GM21737 (cell line): ENCODE results near the gene METTL9.
"Not testable (repeated sequence)": the region's sequence is repeated elsewhere in the genome, so short reads cannot be mapped to it uniquely, and the experiment has no call there.

ENCODE experiments used
- ATAC-seq: cut with Tn5 transposase; IDR thresholded peaks from one replicate; pipeline ENCODE4 v1.9.1; 2021; ENCODE audit warnings: mild to moderate bottlenecking, moderate library complexity; ENCODE audit not compliant: unreplicated experiment

METTL9 gene

GRCh38 chr16:21656795-21657768 lies 57.7 kb downstream of the METTL9 start:
- ATAC-seq, result no peak

GRCh38 chr16:21659124-21659523 lies 59.7 kb downstream of the METTL9 start:
- no peak for ATAC-seq

- ATAC-seq, result no peak
These were observed 64.7 kb downstream of the METTL9 start, which contains the start of gene OTOA for GRCh38 chr16:21663889-21664647. OTOA (plus strand) TSS chr16:21663968; CDS start chr16:21678515, 14,547 bp downstream.

- no peak for ATAC-seq
These were observed 65.6 kb downstream of the METTL9 start for GRCh38 chr16:21664801-21665492.

GRCh38 chr16:21666772-21667171 lies 67.4 kb downstream of the METTL9 start:
- ATAC-seq, result no peak

GRCh38 chr16:21667575-21667974 lies 68.2 kb downstream of the METTL9 start:
- no peak for ATAC-seq

GRCh38 chr16:21673469-21673868 lies 74.1 kb downstream of the METTL9 start:
- ATAC-seq, result no peak

GRCh38 chr16:21674456-21674855 lies 75.1 kb downstream of the METTL9 start:
- not testable (repeated sequence) for ATAC-seq

GRCh38 chr16:21680714-21681113 lies 81.3 kb downstream of the METTL9 start:
- not testable (repeated sequence) for ATAC-seq

GRCh38 chr16:21683184-21683583 lies 83.8 kb downstream of the METTL9 start:
- ATAC-seq, result no peak

- ATAC-seq, result no peak
These were observed 84.8 kb downstream of the METTL9 start for GRCh38 chr16:21684199-21684598.

GRCh38 chr16:21685034-21685455 lies 85.7 kb downstream of the METTL9 start:
- ATAC-seq, result no peak

GRCh38 chr16:21689107-21689506 lies 89.7 kb downstream of the METTL9 start:
- no peak for ATAC-seq

GRCh38 chr16:21690967-21691366 lies 91.6 kb downstream of the METTL9 start:
- ATAC-seq, result not testable (repeated sequence)

- no peak for ATAC-seq
These were observed 95.2 kb downstream of the METTL9 start for GRCh38 chr16:21694609-21695008.

GRCh38 chr16:21697032-21697431 lies 97.7 kb downstream of the METTL9 start:
- ATAC-seq, result no peak

GRCh38 chr16:21698169-21699032 lies 99.0 kb downstream of the METTL9 start:
- ATAC-seq, result no peak

- ATAC-seq, result no peak
These were observed 101.9 kb downstream of the METTL9 start for GRCh38 chr16:21701271-21701670.

GRCh38 chr16:21702276-21702675 lies 102.9 kb downstream of the METTL9 start:
- ATAC-seq, result no peak

GRCh38 chr16:21703156-21703555 lies 103.8 kb downstream of the METTL9 start:
- no peak for ATAC-seq
